Measurements from ENCODE around the gene TRDMT1.
"Not testable (repeated sequence)": the region's sequence is repeated elsewhere in the genome, so short reads cannot be mapped to it uniquely, and the experiment has no call there.

TRDMT1 gene

GRCh38 chr10:17129741-17130140, 71.7 kb downstream of the TRDMT1 start, which contains the start of gene CUBN:
CUBN (minus strand) TSS chr10:17129811; CDS start chr10:17129765, 46 bp downstream.
- no peak for DNase-seq (ENCODE audit: low read depth)

DNA sequence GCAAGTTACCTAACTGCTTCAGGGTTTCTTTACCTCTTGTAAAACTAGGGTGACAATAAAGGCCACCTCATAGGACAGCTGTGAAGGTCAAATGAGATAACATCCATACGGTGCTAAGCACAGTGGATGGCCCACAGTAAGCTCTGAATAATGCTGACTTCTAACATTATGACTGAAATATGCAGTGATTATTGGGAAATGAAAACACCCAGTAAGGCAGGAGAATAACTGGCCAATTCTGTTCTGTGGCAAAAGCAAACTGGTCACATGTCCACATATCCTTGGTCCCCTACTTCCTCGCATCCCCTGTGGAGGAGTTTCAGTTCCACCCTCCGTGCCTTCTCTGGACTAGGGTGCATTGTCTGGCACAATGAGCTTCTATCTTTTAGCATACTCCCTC, 73.2 kb downstream of the TRDMT1 start:
- no peak for DNase-seq (ENCODE audit: low read depth)

GRCh38 chr10:17126327-17126726, 75.1 kb downstream of the TRDMT1 start:
- DNase-seq (ENCODE audit: low read depth) = no peak

- DNase-seq (ENCODE audit: low read depth) = no peak
These were observed 76.1 kb downstream of the TRDMT1 start for GRCh38 chr10:17125206-17125893.

- no peak for DNase-seq (ENCODE audit: low read depth)
These were observed 77.5 kb downstream of the TRDMT1 start for GRCh38 chr10:17123961-17124360.

- no peak for DNase-seq (ENCODE audit: low read depth)
These were observed 78.5 kb downstream of the TRDMT1 start for GRCh38 chr10:17122726-17123661.

DNA sequence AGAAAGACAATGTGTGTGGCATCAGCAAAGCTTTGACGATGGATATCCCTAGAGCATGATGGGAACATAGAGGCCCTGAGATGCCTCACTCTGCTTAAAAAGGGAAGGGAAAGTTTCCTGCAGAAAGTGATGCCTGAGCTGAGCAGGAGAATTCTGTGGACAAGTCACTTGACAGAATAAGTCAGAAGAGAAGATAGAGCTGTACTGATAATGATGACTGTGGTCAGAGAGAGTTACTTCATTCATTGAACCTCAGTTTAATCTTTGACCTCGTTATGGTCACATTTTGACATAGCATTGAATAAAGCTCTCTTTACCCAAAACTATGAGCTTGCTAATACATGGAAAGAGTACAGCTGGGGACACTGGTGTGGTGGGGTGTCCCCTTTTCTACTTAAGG, 79.4 kb downstream of the TRDMT1 start:
- DNase-seq (ENCODE audit: low read depth) = no peak

- DNase-seq (ENCODE audit: low read depth) = no peak
These were observed 80.8 kb downstream of the TRDMT1 start for GRCh38 chr10:17120694-17121093.

GRCh38 chr10:17119845-17120244, 81.6 kb downstream of the TRDMT1 start:
- no peak for DNase-seq (ENCODE audit: low read depth)

DNA sequence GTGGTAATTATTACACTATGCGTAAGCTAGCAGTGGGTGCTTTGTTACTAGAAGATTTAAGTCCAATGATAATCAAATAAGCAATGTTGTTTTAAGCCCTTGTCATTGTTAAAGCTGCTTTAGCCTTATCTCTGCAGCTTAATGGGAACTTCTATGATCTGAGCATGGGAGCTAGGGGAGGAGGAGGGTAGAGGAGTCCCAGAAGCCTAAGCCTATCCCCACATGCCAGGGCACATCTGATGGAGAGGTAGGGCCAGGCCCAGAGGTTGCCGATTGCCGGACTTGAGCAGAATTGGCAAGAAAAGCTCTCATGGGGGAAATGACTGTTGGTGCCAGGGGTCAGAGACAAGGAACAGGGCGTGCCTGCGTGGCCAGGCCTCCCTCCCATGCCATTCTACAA, 85.3 kb downstream of the TRDMT1 start:
- DNase-seq (ENCODE audit: low read depth) = no peak

DNA sequence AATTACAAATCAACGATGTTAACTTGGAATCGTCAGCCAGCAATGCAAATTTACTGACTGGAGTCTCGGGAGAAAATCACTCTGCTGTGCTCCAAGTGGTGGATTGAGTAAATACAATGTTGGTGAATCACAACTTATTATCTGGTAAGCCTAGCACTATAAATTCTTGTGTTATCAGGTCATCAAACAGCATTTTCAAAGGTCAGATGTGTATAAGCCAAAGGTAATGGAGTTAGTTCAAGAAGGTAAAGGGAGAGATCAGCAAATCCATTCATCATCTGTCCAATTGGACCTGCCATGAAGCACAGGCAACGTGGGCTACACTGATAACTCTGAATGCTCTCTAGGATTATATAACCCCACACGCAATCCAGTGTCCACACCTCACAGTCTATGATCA, 85.8 kb downstream of the TRDMT1 start:
- no peak for DNase-seq (ENCODE audit: low read depth)

DNA sequence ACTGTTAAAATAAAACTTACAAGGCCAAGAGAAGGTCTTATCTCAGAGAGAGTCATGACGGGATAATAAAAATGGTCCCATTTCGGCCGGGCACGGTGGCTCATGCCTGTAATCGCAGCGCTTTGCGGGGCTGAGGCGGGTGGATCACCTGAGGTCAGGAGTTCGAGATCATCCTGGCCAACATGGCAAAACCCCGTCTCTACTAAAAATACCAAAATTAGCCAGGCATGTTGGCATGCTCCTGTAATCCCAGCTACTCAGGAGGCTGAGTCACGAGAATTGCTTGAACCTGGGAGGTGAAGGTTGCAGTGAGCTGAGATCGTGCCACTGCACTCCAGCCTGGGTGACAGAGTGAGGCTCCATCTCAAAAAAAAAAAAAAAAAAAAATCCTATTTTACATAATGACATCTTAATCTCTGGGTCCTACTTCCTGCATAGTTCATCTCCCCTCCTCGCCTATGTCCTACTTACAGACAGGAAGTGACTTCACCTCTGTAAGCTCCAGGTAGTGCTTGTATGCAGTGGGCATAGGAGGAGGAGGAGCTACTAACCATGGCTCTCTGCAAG, 86.5 kb downstream of the TRDMT1 start:
- not testable (repeated sequence) for DNase-seq (ENCODE audit: low read depth)

DNA sequence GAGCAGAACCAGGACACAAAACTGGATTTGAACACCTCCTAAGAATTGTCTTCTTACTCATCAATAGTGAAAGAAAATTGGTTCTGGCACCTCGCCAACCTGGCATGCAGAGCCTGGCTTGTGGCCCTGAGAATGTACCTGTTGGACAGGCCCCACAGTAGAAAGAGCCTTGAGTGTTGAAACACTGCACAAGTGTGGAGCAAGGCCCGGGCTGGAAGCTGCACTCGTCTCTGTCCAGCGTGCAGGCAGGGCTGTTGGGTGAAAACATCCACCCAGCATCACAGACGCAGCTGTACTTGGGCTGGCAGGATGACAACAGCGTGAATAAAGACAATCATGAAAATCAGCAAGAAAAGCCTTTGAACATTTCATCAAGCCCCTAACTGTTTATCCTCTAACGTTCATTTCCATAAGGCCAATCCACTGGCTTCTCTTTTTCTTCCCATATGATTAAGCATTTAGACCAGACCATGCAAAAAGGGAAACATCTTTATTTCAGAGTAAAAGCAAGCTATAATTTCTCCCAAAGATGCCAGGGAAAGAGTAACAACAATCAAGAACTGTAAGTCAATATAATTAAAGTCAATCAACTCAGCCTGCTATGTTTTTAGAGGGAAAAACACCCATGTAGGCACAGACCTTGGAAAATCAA, 87.5 kb downstream of the TRDMT1 start:
- DNase-seq (ENCODE audit: low read depth) = no peak

DNA sequence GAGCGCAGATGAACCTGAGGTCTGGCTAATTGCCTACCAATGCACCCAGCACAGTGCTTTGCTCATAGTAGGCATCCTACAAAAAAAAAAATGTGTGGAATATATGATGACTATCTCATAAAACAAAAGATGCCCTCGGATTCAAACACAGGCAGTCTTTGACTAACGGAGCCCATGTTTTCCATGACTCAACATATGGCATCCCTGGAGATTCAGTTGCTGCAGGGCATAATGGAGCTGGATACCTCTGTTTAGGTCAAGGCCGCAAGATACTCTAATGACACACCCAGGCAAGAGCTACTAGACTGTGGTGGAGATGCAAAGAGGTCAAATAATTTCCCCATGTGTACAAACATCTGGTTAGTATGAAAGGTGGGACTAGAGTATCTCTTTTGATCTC, 88.1 kb downstream of the TRDMT1 start:
- no peak for DNase-seq (ENCODE audit: low read depth)

DNA sequence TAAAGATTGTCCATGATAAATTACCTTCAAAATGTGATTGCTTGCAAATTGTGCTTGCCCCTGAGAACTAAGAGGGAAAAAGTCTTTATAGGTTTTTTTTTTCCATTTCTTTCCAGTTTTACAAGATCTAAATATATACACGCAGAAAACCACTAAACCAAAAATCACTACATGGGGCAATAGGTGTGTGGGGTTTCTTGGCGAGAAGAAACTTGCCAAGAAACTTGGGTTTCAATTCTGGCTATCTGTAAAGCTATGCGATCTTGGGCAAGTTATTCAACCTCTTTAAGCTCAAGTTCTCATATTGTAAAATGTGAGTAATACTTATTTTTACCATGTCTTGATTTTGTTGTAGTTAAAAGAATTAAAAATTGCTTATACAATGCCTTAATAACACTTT, 88.9 kb downstream of the TRDMT1 start:
- DNase-seq (ENCODE audit: low read depth) = no peak

GRCh38 chr10:17109475-17110207, 91.8 kb downstream of the TRDMT1 start:
- DNase-seq (ENCODE audit: low read depth) = no peak

- no peak for DNase-seq (ENCODE audit: low read depth)
These were observed 92.4 kb downstream of the TRDMT1 start for GRCh38 chr10:17109046-17109445.

DNA sequence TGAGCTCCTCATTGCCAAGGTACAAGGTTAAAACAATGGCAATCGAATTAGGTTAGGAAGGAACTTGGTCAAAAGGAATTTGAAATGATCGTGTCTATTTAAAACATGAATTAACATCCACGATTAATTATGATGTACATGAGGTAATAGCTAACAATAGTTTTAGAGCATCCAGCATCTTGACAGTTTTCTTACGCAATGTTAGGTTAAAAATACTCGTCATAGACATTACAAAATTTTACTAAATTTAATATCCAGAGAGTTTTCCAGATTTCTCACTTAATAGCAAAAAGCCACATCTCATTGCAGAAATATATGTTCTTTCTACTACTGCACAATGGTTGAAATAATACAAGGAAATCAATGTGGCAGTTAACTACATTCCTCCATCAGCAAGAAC, 94.5 kb downstream of the TRDMT1 start:
- no peak for DNase-seq (ENCODE audit: low read depth)

GRCh38 chr10:17101910-17102266, 99.6 kb downstream of the TRDMT1 start:
- no peak for DNase-seq (ENCODE audit: low read depth)

GRCh38 chr10:17101257-17101909, 100.1 kb downstream of the TRDMT1 start:
- no peak for DNase-seq (ENCODE audit: low read depth)

DNA sequence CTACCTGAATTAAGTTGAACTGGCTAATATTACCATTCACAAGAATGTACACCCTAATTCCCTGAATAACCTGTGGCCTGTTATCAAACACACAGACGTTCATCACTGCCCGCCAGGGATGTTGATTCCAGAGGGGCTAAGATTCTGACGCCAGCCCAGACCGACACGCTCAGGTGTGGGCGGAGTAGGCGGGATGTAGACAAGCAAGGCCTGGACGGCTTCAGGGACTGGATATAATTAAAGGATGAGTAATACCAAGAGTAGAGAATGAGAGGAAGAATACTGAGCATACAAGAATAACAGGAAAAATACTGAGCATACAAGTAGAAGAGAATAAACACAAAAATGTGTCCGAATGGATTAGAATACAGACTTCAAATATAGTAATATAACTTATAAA, 100.9 kb downstream of the TRDMT1 start:
- no peak for DNase-seq (ENCODE audit: low read depth)

Measured in stimulated activated CD8-positive, alpha-beta memory T cell treated with anti-CD3 and anti-CD28 coated beads, Interleukin-15, amount 100 ng/mL, for 24 hours (primary cell).